Astrocyte (in vitro differentiated cells and primary cell): ENCODE results near the gene CD9.

ENCODE experiments used
- EZH2 ChIP-seq: IDR thresholded peaks from 2 replicates; pipeline ENCODE4 v1.6.1; 2012; ENCODE audit warnings: mild to moderate bottlenecking, low read length, inconsistent platforms; ENCODE audit not compliant: insufficient read depth
- TF ChIP-seq, protein P1 (sequence below): IDR thresholded peaks from 2 replicates; pipeline ENCODE4 v1.5.1; 2011; ENCODE audit warnings: low read depth, mild to moderate bottlenecking, inconsistent platforms, low read length, moderate library complexity; ENCODE audit not compliant: insufficient read depth

DNA sequence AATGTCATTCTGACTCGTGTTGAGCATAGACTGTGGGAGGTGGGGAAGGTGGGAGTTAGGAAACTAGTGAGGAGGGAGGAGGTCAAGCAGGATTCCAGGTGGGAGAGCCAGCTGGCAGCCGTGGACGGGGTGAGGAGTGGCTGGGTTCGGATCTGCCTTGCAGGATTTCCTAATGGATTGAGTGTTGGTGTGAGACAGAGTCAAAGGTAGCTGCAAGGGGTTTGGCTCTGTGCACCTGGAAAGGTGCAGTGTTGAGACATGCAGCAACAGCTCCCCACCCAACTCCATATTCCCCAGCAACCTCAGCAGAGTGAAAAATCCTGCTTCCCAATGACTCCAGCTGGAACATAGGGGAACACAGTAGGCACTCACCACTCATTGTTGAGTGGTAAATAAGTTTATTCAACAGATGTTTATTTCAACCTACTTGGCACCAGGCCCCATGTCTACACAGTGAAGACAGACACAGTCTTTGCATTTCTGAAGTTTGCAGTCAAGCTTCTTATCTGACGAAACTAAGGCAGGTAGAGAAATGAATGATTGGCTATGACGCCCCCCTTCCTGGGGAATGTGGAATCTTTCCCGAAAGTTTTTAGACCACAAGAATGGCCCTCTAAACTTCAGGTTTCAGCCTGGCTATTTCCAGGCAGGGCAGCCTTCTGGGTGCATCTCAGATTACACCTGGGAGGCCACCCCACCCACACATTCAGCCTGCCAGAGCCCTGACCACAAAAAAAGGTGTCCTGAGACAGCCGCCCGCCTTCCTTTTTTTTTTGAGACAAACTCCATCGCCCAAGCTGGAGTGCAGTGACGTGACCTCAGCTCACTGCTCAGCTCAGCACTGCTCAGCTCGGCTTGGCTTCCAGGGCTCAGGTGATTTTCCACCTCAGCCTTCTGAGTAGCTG, 72.4 kb downstream of the CD9 start:
- TF ChIP-seq, protein P1, sequence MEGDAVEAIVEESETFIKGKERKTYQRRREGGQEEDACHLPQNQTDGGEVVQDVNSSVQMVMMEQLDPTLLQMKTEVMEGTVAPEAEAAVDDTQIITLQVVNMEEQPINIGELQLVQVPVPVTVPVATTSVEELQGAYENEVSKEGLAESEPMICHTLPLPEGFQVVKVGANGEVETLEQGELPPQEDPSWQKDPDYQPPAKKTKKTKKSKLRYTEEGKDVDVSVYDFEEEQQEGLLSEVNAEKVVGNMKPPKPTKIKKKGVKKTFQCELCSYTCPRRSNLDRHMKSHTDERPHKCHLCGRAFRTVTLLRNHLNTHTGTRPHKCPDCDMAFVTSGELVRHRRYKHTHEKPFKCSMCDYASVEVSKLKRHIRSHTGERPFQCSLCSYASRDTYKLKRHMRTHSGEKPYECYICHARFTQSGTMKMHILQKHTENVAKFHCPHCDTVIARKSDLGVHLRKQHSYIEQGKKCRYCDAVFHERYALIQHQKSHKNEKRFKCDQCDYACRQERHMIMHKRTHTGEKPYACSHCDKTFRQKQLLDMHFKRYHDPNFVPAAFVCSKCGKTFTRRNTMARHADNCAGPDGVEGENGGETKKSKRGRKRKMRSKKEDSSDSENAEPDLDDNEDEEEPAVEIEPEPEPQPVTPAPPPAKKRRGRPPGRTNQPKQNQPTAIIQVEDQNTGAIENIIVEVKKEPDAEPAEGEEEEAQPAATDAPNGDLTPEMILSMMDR, result no peak
- no peak for TF ChIP-seq EZH2
